ENCODE results near the gene TMEM45B. TPM values are rescaled to one million over a fixed set of nuclear protein-coding genes. Genes with fewer than 3 reads are reported as not detected.

Gene TMEM45B
- polyA plus RNA-seq, 1 of the 3 experiments (the other 2 are of a cell fraction) = not detected

DNA sequence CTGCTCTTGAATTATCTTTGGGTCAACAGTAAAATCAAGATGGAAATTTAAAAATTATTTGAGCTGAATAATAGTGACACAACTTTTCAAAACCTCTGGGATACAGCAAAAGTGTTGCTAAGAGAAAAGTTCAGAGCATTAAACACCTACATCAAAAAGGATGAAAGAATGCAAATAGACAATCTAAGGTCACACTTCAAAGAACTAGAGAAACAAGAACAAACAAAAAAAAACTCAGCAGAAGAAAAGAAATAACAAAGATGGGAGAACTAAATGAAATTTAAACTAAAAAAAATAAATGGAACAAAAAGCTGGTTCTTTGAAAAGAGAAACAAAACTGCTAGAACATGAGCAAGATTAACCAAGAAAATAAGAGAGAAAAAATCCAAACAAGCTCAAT is 15.0 kb upstream of the TMEM45B start:
- Histone ChIP-seq H3K4me3 (ENCODE audit: low read depth in 2 of 2, low read length in 1 of 2) (no peak overlapping the region), H3K9me3 (no peaks in the 10 kb centered on the region), H3K79me2 (ENCODE audit: insufficient read depth) (no peaks in the 10 kb centered on the region), H2AFZ (ENCODE audit: low read depth) (no peak overlapping the region), H3F3A (replicated peaks; ENCODE audit: insufficient read depth) (no peaks in the 10 kb centered on the region), H3K9me2 (no peaks in the 10 kb centered on the region), H3K4me1 (ENCODE audit: control insufficient read depth in 1 of 2, insufficient read depth in 2 of 2, low read depth in 1 of 2, low read length in 1 of 2) (no peaks in the 10 kb centered on the region), H3K4me2 (no peak overlapping the region), H3K27ac (ENCODE audit: low read depth in 2 of 2, low read length in 1 of 2) (no peak overlapping the region), H3K9ac (no peak overlapping the region), H3K27me3 (ENCODE audit: insufficient read depth) (no peaks in the 10 kb centered on the region), H3K36me3 (replicated peaks in 1 of 2; ENCODE audit: control insufficient read depth in 1 of 2, insufficient read depth in 2 of 2, low read length in 1 of 2) (no peaks in the 10 kb centered on the region), H4K20me1 (ENCODE audit: insufficient read depth) (no peaks in the 10 kb centered on the region)
- ChIA-PET POLR2A (no interaction called here), CTCF (no interaction called here)
- no peak for DNase-seq
- no peak for TF ChIP-seq RXRA (IDR thresholded peaks at IDR 0.05; ENCODE audit: borderline replicate concordance, low read depth)
- TF ChIP-seq TEAD4 (IDR thresholded peaks at IDR 0.05; ENCODE audit: borderline replicate concordance, insufficient read depth) = no peak
- TF ChIP-seq, protein P1, sequence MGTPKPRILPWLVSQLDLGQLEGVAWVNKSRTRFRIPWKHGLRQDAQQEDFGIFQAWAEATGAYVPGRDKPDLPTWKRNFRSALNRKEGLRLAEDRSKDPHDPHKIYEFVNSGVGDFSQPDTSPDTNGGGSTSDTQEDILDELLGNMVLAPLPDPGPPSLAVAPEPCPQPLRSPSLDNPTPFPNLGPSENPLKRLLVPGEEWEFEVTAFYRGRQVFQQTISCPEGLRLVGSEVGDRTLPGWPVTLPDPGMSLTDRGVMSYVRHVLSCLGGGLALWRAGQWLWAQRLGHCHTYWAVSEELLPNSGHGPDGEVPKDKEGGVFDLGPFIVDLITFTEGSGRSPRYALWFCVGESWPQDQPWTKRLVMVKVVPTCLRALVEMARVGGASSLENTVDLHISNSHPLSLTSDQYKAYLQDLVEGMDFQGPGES (IDR thresholded peaks at IDR 0.05; ENCODE audit: low read depth, low read length) = no peak
- no peak for TF ChIP-seq RCOR1 (IDR thresholded peaks at IDR 0.05; ENCODE audit: low read length)
- no peak for TF ChIP-seq RFX5 (IDR thresholded peaks at IDR 0.05; ENCODE audit: low read length)
- TF ChIP-seq MEF2A (IDR thresholded peaks at IDR 0.05; ENCODE audit: borderline replicate concordance, low read depth) = no peak
- no peak for TF ChIP-seq GATA2 (CRISPR knock-in tag; IDR thresholded peaks at IDR 0.05)

DNA sequence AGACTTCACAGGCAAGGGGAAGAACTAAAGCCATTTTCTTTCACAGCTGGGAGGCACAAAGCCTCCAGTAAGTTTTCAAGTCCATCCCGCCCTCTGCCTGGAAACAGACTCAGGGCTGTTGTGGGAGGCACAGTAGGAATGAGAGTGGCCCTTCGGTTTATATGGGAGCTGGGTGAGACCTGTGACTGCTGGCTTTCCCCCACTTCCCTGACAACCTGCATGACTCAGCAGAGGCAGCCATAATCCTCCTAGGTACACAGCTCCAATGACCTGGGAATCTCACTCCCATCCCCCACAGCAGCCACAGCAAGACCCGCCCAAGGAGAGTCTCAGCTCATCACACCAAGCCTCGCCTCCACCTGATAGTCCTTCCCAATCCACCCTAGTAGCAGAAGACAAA is 12.1 kb upstream of the TMEM45B start:
- no peaks in the 10 kb centered on the region for H4K20me1 ChIP-seq (ENCODE audit: insufficient read depth)
- no peak for DNase-seq
- no peaks in the 10 kb centered on the region for H3K9me2 ChIP-seq
- H3K27me3 ChIP-seq (ENCODE audit: insufficient read depth) = no peaks in the 10 kb centered on the region; the same call in 1 of the 2 replicates
- no peak overlapping the region for H3K4me2 ChIP-seq
- 34% methylated on average over 4 of the region's 4 CpGs for WGBS (ENCODE audit: low lambda C conversion rate)
- H3K9me3 ChIP-seq = no peaks in the 10 kb centered on the region
- CTCF ChIA-PET = interaction anchor here (0.7 kb wide), 2 partner anchors 16 to 19 kb away, joined by 3 to 4 read pairs; no protein-coding TSS in a partner anchor
- no peaks in the 10 kb centered on the region for H3K79me2 ChIP-seq (ENCODE audit: insufficient read depth)
- no peak overlapping the region for H3K27ac ChIP-seq (ENCODE audit: low read depth in 2 of 2, low read length in 1 of 2)
- no peaks in the 10 kb centered on the region for H3K36me3 ChIP-seq (replicated peaks in 1 of 2; ENCODE audit: control insufficient read depth in 1 of 2, insufficient read depth in 2 of 2, low read length in 1 of 2)
- POLR2A ChIA-PET = no interaction called here
- no peak overlapping the region for H3K9ac ChIP-seq
- H3F3A ChIP-seq (replicated peaks; ENCODE audit: insufficient read depth) = no peaks in the 10 kb centered on the region
- no peaks in the 10 kb centered on the region for H3K4me1 ChIP-seq (ENCODE audit: control insufficient read depth in 1 of 2, insufficient read depth in 2 of 2, low read depth in 1 of 2, low read length in 1 of 2)
- H3K4me3 ChIP-seq (ENCODE audit: low read depth in 2 of 2, low read length in 1 of 2) = no peak overlapping the region
- no peak overlapping the region for H2AFZ ChIP-seq (ENCODE audit: low read depth)
- TF ChIP-seq NFIC (IDR thresholded peaks at IDR 0.05; ENCODE audit: borderline replicate concordance) = no peak
- no peak for TF ChIP-seq JUND (IDR thresholded peaks at IDR 0.05)
- TF ChIP-seq TAF1 (IDR thresholded peaks at IDR 0.05; ENCODE audit: borderline replicate concordance, low read depth, low read length) = no peak
- TF ChIP-seq SIN3A (IDR thresholded peaks at IDR 0.05; ENCODE audit: borderline replicate concordance, low read depth, low read length) = no peak
- TF ChIP-seq TEAD4 (IDR thresholded peaks at IDR 0.05; ENCODE audit: borderline replicate concordance, insufficient read depth) = no peak
- no peak for TF ChIP-seq RXRA (IDR thresholded peaks at IDR 0.05; ENCODE audit: borderline replicate concordance, low read depth)
- TF ChIP-seq GABPA (IDR thresholded peaks at IDR 0.05; ENCODE audit: low read depth) = no peak
- TF ChIP-seq NRF1 (IDR thresholded peaks at IDR 0.05; ENCODE audit: low read depth, low read length) = no peak
- no peak for TF ChIP-seq EP300 (IDR thresholded peaks at IDR 0.05; ENCODE audit: borderline replicate concordance in 1 of 2, low read depth in 1 of 2, low read length in 1 of 2)
- TF ChIP-seq, protein P1 (IDR thresholded peaks at IDR 0.05; ENCODE audit: low read depth, low read length) = no peak
- TF ChIP-seq GATA2 (CRISPR knock-in tag; IDR thresholded peaks at IDR 0.05) = no peak
- no peak for TF ChIP-seq TCF12 (IDR thresholded peaks at IDR 0.05)
- TF ChIP-seq RAD21 (IDR thresholded peaks at IDR 0.05; ENCODE audit: low read length) = no peak
- TF ChIP-seq, protein P2, sequence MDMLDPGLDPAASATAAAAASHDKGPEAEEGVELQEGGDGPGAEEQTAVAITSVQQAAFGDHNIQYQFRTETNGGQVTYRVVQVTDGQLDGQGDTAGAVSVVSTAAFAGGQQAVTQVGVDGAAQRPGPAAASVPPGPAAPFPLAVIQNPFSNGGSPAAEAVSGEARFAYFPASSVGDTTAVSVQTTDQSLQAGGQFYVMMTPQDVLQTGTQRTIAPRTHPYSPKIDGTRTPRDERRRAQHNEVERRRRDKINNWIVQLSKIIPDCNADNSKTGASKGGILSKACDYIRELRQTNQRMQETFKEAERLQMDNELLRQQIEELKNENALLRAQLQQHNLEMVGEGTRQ (IDR thresholded peaks at IDR 0.05; ENCODE audit: borderline replicate concordance, low read depth, low read length) = no peak
- TF ChIP-seq, protein P3, sequence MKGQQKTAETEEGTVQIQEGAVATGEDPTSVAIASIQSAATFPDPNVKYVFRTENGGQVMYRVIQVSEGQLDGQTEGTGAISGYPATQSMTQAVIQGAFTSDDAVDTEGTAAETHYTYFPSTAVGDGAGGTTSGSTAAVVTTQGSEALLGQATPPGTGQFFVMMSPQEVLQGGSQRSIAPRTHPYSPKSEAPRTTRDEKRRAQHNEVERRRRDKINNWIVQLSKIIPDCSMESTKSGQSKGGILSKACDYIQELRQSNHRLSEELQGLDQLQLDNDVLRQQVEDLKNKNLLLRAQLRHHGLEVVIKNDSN (IDR thresholded peaks at IDR 0.05; ENCODE audit: borderline replicate concordance, low read depth) = no peak
- TF ChIP-seq ELF1 (IDR thresholded peaks at IDR 0.05) = no peak
- TF ChIP-seq, protein P4, sequence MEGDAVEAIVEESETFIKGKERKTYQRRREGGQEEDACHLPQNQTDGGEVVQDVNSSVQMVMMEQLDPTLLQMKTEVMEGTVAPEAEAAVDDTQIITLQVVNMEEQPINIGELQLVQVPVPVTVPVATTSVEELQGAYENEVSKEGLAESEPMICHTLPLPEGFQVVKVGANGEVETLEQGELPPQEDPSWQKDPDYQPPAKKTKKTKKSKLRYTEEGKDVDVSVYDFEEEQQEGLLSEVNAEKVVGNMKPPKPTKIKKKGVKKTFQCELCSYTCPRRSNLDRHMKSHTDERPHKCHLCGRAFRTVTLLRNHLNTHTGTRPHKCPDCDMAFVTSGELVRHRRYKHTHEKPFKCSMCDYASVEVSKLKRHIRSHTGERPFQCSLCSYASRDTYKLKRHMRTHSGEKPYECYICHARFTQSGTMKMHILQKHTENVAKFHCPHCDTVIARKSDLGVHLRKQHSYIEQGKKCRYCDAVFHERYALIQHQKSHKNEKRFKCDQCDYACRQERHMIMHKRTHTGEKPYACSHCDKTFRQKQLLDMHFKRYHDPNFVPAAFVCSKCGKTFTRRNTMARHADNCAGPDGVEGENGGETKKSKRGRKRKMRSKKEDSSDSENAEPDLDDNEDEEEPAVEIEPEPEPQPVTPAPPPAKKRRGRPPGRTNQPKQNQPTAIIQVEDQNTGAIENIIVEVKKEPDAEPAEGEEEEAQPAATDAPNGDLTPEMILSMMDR (IDR thresholded peaks at IDR 0.05) = no peak
- TF ChIP-seq, protein P5, sequence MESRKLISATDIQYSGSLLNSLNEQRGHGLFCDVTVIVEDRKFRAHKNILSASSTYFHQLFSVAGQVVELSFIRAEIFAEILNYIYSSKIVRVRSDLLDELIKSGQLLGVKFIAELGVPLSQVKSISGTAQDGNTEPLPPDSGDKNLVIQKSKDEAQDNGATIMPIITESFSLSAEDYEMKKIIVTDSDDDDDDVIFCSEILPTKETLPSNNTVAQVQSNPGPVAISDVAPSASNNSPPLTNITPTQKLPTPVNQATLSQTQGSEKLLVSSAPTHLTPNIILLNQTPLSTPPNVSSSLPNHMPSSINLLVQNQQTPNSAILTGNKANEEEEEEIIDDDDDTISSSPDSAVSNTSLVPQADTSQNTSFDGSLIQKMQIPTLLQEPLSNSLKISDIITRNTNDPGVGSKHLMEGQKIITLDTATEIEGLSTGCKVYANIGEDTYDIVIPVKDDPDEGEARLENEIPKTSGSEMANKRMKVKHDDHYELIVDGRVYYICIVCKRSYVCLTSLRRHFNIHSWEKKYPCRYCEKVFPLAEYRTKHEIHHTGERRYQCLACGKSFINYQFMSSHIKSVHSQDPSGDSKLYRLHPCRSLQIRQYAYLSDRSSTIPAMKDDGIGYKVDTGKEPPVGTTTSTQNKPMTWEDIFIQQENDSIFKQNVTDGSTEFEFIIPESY (IDR thresholded peaks at IDR 0.05; ENCODE audit: borderline replicate concordance, low read depth) = no peak
